GM10847 (cell line): ENCODE results near the gene PPA2.

Experiments used
- POLR2A ChIP-seq: IDR thresholded peaks from 2 replicates; pipeline ENCODE4 v1.6.1; 2011; ENCODE audit not compliant: insufficient read length; ENCODE audit errors: extremely low read depth

Gene PPA2

DNA sequence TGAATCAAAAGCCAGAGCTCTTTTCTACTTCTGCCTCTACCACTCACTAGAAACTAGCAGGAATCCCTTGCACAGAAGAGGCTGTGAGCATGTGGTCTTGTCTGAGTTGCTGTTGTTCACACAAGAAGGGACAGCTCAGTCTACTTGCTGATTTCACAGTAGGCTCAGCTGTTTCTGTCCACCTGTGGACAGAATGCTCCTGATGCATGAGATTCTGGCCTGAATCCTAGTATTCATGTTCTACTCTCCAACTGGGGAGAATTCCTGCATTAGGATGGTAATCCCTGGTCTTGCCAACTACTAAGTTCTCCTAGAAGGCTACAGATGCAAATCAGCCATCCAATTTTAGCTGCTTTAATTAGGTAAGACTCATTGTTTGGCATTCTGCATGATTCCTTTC lies 112.8 kb downstream of the PPA2 start:
- no peak for TF ChIP-seq POLR2A

DNA sequence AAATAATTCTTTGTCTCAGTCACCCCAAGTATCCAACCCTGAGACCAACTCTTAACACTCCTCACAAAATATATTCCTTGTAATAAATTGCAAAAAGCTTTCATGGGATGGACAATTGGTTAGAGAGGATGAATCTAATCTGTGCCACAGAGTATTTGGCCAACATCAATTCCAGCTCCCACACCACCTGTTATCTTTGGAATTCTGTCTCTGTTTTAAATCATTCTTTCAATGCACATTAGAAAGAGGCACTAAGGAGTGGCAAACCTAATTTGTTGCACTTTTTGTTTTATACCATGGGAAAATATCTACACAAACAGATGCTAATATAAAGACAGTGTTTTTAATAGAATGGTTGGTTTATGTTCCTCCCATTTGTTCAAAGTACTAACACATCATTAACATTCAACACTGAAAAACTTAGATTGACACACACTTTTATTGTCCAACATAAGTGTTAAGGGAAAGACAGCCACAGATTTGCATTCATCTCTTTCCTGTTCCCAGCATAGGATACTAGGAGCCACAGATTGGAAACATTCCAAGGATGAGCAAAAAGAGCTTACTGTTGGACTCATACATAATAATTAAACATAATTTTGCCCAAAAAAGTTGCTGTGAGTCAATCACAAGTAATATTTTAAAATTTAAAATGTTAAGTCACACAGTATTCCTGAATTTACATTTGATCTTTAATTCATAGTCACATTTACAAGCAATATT lies 116.4 kb downstream of the PPA2 start:
- TF ChIP-seq POLR2A: no peak

- TF ChIP-seq POLR2A: no peak
Measured at GRCh38 chr4:105356194-105356593, 117.7 kb downstream of the PPA2 start.

- TF ChIP-seq POLR2A: no peak
Measured at GRCh38 chr4:105352826-105353225, 121.0 kb downstream of the PPA2 start.

DNA sequence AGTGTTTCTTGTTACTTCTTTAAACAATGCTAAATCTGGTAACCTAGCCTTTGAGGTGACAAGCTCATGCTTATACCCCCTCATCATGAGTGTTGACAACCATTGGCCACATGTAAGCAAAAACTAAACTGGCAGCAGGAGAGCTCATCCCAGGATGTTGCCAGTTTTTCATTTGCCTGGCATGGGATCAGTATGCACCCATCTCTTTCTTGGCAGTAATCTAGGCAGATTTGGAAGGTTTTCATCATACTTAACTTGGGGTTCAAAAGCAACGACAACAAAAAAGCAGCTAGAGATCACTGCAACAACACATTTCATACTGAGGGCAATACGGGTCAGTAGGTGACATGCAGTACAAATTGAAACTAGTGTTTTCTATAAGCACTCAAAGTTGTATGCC lies 122.0 kb downstream of the PPA2 start:
- no peak for TF ChIP-seq POLR2A

DNA sequence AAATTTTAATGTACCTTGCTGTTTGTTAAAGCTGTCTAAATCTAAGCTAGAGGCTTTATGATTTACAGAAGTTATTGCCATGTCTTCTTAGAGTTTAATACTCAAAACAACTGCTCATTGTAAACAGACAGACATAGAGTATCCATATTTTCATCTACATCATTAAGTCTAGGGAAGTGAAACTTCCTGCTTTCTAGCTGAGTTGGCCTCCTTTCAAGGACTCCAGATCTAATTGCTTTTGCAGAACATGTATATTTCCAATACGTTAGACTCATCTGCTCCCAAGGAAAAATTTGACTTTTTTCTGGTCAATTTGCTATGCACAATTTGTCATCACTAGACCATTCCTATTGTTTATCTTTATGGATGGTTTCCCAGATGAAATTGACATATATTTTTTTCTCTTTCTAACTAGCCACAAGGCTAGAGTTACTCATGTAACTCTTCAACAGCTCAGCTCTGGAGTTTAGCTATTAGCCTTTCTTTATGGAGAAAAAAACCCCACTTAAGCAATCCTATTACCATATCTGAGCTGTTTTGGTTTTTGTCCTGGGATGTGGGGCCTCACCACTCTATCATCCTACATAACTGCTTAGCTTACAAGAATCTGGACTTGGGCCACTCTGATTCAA lies 122.9 kb downstream of the PPA2 start:
- TF ChIP-seq POLR2A: no peak

DNA sequence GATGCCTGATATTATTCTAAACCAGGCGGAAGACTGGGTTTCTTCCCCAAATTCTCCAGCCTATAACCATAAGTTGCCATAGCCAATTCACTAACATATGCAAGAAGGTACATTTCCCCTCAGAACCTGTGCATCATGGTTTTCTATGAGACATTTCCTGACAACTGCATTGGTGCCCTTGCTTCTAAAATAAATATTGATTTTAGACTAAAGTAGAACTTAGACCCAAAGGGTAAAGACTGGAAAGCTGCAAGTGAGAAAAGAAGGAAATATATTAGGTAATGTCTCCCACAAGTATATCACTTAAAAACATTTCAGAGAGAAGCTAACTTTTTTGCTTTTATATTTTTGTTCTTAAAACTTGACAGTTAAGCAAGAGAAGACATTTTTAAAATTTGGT lies 125.1 kb downstream of the PPA2 start:
- no peak for TF ChIP-seq POLR2A

DNA sequence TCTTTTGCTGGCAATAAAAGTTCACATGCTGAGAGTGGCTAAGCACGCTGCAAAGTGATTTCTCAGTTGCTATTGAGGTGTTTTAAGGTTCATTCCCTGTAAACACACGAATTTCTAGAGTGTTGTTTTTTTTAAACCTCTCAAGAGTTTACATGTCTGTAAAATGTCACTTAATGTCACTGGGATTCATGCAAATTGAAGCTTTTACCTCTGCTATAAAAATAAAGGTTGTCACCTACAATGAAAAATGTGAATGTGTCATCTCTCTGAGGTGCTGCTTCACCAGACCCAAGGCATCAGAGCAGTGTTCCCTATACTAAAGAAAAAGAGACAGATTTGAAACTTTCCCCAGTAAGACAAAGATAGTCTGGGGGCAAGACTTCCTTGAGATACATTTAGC lies 127.0 kb downstream of the PPA2 start:
- TF ChIP-seq POLR2A: no peak

GRCh38 chr4:105345838-105346237 lies 128.0 kb downstream of the PPA2 start:
- no peak for TF ChIP-seq POLR2A

GRCh38 chr4:105345358-105345757 lies 128.5 kb downstream of the PPA2 start:
- no peak for TF ChIP-seq POLR2A

DNA sequence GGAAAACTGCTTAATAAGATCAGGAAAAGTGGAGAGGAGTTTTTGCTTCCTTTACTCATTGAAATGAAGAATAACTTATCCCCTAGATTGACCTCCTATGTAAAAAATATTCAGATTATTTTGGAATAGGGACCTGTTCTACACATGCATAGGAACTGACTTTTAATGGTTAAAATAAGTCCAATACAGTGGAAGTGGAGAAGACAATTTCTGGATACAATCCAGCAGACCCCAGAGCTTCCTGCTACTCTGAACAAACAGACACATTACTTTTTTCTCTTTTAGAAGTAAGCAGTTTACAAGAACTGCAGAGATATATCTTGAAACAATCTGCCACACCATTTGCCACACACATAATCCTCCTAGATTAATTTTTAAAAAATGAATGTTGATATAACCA lies 129.7 kb downstream of the PPA2 start:
- TF ChIP-seq POLR2A: no peak

DNA sequence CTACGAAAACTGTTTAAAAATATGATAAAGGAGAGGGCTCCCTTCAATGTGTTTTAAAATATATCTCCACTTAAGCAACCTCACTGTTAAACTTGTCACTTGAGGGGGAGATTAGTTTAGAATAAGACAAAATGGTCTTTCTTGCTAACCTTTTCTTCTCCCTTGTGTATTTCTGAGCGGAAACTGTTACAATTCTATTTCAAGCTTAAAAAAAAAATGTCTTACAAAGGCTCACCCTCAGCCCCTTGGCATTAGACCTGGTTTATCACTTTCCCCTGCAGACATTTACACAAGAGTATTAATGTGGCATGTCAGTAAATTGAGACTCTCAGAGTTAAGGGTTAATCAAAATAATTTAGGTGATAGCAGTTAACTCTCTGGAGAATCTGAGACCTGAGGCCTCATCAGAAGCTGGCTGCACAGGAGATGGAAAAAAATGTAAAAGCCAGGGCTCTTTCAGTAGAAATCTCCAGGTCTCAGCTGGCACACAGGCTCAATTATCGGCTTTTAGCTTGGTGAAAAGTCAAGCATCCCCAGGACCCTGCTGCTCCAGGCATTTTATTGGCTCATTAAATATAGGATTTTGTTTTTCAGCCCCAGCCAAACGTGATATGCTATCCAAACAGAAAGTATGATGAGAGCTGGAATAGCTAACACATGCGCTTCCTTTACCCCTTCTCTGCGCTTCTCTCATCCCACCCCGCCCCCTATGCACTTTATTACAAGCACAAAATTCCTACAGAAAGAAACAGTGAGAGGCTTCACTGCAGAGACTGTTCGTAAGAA lies 130.5 kb downstream of the PPA2 start:
- no peak for TF ChIP-seq POLR2A

DNA sequence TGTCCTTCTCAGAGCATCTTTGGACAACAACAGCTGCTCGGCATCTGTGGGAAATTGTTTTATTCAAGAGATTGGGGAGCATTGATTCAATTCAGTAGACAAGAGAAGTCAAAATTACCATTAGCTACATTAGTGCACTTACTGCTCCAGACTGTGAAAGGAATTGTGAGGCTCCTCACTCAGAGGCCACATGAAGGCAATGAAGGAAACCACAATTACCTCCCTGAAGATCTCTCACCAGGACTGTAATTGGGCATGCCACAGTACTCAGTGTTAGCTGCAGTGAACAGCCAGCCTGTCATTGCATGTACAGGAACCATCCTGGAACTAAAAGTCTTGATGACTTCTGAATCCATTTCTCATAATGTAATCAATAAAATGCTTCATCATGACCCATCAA lies 144.8 kb downstream of the PPA2 start:
- TF ChIP-seq POLR2A: no peak

- no peak for TF ChIP-seq POLR2A
Measured at GRCh38 chr4:105327956-105328355, 145.9 kb downstream of the PPA2 start.

DNA sequence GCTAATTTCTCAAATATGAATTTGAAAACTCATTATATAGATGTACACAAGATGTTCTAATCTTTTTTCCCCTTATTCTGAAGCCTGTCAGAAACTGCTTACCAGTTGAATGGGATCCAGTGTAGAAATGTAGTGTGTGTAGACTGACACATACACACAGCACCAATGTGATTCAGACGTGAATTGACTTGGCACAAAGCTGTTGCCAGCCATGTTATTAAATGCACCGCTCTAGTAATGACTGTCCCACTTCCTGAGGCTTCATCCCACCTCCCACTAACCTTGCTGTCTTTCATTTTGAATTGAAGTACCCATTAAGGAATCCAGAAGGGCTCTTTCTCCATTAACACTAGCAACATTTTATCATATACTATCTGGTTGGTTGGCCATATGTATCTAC lies 146.6 kb downstream of the PPA2 start:
- TF ChIP-seq POLR2A: no peak
